GM12878 (cell line): Measurements from ENCODE around the gene ARHGEF7. TPM values are rescaled to one million over a fixed set of nuclear protein-coding genes. Genes with fewer than 3 reads are reported as not detected.

Experiments
- EED ChIP-seq: sonication (generic); IDR thresholded peaks from 2 replicates; pipeline ENCODE4 v1.6.1; 2016; ENCODE audit warnings: antibody characterized with exemption, low read depth
- FOXM1 ChIP-seq: IDR thresholded peaks from 2 replicates; pipeline ENCODE4 v1.6.1; 2012; ENCODE audit warnings: low read depth, mild to moderate bottlenecking, inconsistent platforms, low read length, moderate library complexity
- NFYA ChIP-seq: IDR thresholded peaks from 2 replicates; pipeline ENCODE4 v1.6.1; 2011; ENCODE audit warnings: low read depth, mild to moderate bottlenecking, low read length, improper control_type of control experiment, borderline replicate concordance
- POLR2AphosphoS5 ChIP-seq: IDR thresholded peaks from 2 replicates; pipeline ENCODE4 v1.6.1; 2011; ENCODE audit warnings: mild to moderate bottlenecking, low read length, inconsistent platforms
- SMC3 ChIP-seq: IDR thresholded peaks from 2 replicates; pipeline ENCODE4 v1.6.1; 2011; ENCODE audit warnings: low read length, improper control_type of control experiment, borderline replicate concordance
- polyA plus RNA-seq, 11 experiments: library from polyadenylated mRNA; depleted of rRNA in 4 of 11; unstranded in 6 of 11; stranded (reverse) in 5 of 11; fragments of >200 nt; fragmentation: Nextera tagmentation in 4 of 11; fragmentation: Illumina TruSeq in 1 of 11; extraction: Ambion mirVana in 4 of 11; extraction: Trizol in 1 of 11; gene quantifications; 1 replicate in 1 of 11; 2 replicates in 10 of 11; pipeline versions ENCODE4 v1.2.1 to v1.2.3, GENCODE V29; 2011 to 2016; ENCODE audit warnings: inconsistent platforms in 2 of 11, missing spikeins in 2 of 11, low read depth in 1 of 11
- total RNA-seq, 4 experiments: library from RNA; depleted of rRNA in 3 of 4; stranded (reverse); fragments of >200 nt in 3 of 4; fragmentation: Illumina TruSeq in 1 of 4; extraction: Trizol in 1 of 4; gene quantifications; 2 replicates each; pipeline versions ENCODE4 v1.2.1 to v1.2.3, GENCODE V29; 2013 to 2021
- TF ChIP-seq, protein P1 (sequence below): fragments of 450-650 bp; IDR thresholded peaks from 2 replicates; pipeline ENCODE4 v1.6.1; 2017; ENCODE audit warnings: mild to moderate bottlenecking, moderate library complexity
- TF ChIP-seq, protein P2 (sequence below): IDR thresholded peaks from 2 replicates; pipeline ENCODE4 v1.6.1; 2012; ENCODE audit warnings: low read length, inconsistent platforms
- TF ChIP-seq, protein P3 (sequence below): IDR thresholded peaks from 2 replicates; pipeline ENCODE4 v1.6.1; 2011; ENCODE audit warnings: mild to moderate bottlenecking, low read depth, low read length, moderate library complexity; ENCODE audit not compliant: insufficient replicate concordance

The ARHGEF7 gene
- total and polyA plus RNA-seq, 10 of the 15 experiments (the other 5 are each of a cell fraction or from before 2014, with no cell fraction given) = 4.7 to 65.5 (median 36.6) TPM

DNA sequence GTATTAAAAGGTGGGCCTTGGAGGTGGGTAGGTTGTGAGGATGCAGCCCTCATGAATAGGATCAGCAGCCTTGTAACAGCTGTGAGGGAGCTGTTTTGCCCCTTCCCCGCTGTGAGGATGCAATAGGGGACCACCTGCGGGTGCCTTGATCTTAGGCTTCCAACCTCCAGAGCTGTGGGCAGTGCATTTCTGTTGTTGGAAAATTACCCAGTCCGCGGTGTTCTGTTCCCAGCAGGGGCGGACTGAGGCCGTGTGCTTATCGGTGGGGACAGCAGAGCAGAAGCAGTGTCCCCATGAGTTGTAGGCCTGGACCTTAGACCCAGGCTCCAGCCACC lies 150.6 kb downstream of the ARHGEF7 start (continued):
- TF ChIP-seq POLR2AphosphoS5 = no peak
- no peak for TF ChIP-seq EED
- no peak for TF ChIP-seq FOXM1
- no peak for TF ChIP-seq SMC3
- TF ChIP-seq NFYA = no peak
- TF ChIP-seq, protein P1, sequence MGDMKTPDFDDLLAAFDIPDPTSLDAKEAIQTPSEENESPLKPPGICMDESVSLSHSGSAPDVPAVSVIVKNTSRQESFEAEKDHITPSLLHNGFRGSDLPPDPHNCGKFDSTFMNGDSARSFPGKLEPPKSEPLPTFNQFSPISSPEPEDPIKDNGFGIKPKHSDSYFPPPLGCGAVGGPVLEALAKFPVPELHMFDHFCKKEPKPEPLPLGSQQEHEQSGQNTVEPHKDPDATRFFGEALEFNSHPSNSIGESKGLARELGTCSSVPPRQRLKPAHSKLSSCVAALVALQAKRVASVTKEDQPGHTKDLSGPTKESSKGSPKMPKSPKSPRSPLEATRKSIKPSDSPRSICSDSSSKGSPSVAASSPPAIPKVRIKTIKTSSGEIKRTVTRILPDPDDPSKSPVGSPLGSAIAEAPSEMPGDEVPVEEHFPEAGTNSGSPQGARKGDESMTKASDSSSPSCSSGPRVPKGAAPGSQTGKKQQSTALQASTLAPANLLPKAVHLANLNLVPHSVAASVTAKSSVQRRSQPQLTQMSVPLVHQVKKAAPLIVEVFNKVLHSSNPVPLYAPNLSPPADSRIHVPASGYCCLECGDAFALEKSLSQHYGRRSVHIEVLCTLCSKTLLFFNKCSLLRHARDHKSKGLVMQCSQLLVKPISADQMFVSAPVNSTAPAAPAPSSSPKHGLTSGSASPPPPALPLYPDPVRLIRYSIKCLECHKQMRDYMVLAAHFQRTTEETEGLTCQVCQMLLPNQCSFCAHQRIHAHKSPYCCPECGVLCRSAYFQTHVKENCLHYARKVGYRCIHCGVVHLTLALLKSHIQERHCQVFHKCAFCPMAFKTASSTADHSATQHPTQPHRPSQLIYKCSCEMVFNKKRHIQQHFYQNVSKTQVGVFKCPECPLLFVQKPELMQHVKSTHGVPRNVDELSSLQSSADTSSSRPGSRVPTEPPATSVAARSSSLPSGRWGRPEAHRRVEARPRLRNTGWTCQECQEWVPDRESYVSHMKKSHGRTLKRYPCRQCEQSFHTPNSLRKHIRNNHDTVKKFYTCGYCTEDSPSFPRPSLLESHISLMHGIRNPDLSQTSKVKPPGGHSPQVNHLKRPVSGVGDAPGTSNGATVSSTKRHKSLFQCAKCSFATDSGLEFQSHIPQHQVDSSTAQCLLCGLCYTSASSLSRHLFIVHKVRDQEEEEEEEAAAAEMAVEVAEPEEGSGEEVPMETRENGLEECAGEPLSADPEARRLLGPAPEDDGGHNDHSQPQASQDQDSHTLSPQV = no peak
- TF ChIP-seq, protein P2, sequence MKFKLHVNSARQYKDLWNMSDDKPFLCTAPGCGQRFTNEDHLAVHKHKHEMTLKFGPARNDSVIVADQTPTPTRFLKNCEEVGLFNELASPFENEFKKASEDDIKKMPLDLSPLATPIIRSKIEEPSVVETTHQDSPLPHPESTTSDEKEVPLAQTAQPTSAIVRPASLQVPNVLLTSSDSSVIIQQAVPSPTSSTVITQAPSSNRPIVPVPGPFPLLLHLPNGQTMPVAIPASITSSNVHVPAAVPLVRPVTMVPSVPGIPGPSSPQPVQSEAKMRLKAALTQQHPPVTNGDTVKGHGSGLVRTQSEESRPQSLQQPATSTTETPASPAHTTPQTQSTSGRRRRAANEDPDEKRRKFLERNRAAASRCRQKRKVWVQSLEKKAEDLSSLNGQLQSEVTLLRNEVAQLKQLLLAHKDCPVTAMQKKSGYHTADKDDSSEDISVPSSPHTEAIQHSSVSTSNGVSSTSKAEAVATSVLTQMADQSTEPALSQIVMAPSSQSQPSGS = no peak
- TF ChIP-seq, protein P3, sequence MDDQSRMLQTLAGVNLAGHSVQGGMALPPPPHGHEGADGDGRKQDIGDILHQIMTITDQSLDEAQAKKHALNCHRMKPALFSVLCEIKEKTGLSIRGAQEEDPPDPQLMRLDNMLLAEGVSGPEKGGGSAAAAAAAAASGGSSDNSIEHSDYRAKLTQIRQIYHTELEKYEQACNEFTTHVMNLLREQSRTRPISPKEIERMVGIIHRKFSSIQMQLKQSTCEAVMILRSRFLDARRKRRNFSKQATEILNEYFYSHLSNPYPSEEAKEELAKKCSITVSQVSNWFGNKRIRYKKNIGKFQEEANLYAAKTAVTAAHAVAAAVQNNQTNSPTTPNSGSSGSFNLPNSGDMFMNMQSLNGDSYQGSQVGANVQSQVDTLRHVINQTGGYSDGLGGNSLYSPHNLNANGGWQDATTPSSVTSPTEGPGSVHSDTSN = no peak
